ENCODE results near the gene AKR1C1.
"Not testable (repeated sequence)": the region's sequence is repeated elsewhere in the genome, so short reads cannot be mapped to it uniquely, and the experiment has no call there.

AKR1C1 gene

DNA sequence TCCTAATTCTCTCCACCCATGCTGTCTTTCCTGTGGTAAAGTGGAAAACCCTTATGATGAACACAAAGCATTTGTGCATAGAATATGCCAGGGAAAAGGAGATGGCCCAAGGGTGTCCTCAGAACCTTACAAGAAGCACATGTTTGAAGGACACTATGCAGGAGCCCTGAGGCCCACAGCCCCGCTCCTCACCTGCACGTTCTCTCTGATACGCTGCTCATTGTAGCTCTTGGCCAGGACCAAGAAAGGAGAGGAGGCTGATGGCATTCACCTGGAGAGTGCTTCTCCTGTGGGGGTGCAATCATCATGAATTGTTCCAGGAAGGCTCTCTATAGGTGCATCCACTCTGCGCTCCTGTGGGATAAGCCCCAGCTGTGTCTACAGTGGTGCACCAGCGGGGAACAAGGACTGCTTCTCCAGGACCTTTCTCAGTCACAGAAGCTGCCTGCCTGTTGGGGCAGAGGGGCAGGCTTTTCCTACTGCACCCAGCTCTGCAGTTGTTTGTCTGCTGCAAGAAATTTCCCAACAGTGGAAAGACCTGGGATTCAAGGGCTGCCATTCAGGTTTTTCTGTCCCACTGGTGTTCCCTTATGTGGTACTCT, 20.5 kb downstream of the AKR1C1 start:
- no peak for DNase-seq (ENCODE audit: low read depth in 2 of 2)

DNA sequence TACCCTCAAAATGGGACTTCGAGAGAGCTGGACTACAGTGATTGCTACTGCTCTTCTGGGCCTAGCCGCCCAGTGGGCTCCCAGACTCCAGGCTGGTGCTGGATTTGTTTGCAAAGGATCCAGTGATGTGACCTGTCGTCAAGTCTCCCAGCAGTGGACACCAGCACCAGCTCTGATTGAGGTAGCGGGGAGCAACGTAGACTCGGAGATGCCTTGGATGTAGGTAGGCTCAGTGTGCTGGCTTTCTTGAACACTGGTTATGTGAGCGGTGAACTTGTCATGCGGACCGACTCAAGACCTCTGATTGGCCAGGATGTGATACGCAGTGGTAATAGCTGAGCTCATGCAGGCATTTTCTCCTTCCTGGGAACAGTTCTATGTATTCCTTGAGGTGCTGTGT, 21.0 kb downstream of the AKR1C1 start:
- no peak for DNase-seq (ENCODE audit: low read depth in 2 of 2)

DNA sequence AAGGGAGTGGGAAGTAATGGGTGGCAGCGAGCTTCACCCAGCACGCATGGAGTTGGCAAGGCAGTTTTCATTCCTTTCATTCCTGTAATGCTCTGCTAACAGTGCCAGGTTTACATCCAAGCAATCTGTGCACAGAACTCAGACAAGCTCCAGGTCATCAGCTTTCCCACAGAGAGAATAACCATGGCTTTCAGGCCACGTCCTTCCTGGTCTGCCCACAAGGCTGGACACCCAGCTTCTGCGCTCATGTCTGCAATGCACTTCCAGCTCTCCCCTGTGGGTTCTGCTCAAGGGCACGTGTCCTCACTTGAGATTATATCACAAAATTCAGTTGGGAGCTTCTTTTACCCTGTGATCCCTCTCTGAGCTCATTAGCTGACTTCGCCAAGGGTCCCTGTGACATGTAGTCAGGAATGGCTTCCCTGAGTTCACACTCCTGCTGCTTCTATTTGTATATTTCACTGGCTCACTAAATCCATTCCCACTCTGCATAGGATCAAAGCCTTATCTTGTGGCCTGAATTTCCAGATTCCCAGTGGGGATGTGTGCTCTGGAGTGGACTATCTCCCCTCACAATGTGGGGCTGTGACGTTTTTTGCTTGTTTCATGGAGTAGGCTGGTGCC, 21.9 kb downstream of the AKR1C1 start:
- no peak for DNase-seq (ENCODE audit: low read depth in 2 of 2)

DNA sequence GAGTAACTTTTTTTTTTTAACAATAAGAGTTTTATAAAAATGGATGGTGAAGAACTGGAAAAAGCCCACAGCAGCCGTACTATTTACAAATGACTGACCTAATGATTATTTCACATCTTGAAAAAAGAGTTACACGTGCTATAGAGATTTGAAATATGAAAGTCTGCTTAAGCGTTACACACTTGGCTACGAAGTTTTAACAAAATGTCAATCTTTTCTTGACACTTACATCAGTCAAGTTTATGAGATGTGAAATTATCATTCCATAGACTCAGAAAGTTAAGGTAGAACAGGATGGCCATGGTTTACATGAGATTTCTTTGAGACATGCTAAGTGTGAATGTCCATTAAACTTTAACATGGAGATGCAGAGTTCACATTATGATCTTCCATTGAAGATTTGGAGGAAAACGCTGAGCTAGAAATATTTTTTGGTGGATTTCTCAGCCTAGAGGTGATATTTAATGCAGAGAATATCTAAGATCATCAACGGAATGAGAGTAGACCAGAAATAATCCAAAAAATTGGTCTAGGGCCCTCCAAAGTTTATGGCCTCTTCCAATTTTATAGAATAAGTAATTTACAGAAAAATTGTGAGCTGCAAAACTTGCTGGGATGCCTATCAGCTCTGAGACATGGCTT, 24.9 kb downstream of the AKR1C1 start:
- DNase-seq (ENCODE audit: low read depth in 2 of 2) = not testable (repeated sequence)

DNA sequence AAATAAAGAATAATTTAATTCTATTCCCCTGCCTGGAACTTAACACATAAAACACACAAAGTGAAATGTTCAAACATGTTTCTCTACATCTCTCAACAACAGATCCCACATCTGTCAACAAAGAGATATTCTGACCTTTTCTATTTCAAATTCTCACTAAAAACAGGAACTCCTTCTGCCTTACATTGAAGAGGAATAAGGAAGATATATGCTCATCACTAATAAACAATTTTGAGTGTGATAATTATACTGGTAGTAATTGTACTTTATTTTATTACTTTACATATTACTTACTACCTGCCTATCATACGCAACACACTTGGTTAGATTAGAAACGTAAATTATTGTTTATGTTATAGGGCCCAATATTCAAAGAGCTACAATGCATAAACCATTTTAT, 27.0 kb downstream of the AKR1C1 start:
- no peak for DNase-seq (ENCODE audit: low read depth in 2 of 2)

DNA sequence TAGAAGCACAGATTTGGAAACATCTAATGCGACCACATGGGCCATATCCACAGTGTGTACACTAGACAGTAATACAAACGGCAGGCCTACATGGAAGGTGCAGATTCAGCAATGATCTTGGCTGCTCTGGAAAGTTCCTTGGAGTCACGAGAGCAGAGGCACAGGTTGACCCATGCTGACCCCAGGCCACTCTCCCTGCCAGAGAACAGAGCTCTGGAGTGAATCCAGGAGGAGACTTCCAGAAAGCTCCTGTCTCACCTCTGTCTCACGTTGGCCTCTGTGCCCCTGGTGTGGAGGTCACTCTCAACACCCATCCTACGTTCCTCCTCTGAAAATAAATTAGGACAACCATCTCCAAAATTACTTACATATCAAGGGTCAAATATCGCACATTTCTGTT, 28.2 kb downstream of the AKR1C1 start:
- DNase-seq (ENCODE audit: low read depth in 2 of 2) = not testable (repeated sequence)

DNA sequence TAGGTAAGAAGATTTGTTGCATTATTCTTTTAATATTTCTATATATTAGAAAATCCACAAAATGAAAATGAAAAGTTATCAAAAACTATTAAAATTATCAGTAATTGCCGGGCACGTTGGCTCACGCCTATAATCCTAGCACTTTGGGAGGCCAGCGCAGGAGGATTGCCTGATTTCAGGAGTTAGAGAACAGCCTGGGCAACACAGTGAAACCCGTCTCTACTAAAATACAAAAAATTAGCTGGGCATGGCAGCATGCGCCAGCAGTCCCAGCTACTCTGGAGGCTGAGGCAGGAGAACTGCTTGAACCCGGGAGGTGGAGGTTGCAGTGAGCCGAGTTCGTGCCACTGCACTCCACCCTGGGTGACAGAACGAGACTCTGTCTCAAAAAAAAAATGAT, 29.3 kb downstream of the AKR1C1 start:
- DNase-seq (ENCODE audit: low read depth in 2 of 2) = not testable (repeated sequence)

DNA sequence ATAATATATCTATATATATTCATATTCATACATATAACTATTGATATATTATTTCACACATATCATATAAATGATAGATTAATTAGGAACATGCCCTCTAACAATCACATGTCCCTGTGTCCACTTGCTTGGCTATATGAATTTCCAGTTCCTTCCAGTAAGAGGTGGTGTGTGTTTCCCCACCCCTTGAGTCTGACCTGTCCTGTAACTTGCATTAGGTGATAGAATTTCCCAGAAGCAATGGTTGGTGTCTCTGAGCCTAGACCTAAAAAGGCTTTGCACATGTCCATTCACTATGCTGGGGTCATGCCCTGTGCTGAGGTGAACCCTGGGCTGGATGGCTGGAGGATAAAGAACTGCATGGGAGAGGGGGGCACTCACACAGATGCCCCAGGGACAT, 31.0 kb downstream of the AKR1C1 start:
- not testable (repeated sequence) for DNase-seq (ENCODE audit: low read depth in 2 of 2)

DNA sequence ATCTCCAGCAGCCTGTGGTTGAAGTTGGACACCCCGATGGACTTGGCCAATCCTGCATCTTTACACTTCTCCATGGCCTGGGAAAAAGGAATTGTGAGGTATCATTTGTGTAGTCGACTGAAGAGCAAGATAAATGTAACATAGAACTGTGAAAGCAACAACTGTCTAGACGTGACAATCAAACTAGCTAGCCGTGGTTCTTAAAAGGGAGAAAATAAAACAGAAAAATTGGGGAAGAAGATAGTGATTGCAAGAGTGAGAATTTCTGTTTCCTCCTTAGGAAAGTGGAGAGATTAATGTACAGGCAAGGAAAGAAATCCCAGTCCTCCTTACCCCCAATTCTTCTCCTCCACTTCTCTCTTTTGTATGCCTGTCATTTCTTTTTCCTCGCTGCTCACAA, 35.5 kb downstream of the AKR1C1 start:
- no peak for DNase-seq (ENCODE audit: low read depth in 2 of 2)

DNA sequence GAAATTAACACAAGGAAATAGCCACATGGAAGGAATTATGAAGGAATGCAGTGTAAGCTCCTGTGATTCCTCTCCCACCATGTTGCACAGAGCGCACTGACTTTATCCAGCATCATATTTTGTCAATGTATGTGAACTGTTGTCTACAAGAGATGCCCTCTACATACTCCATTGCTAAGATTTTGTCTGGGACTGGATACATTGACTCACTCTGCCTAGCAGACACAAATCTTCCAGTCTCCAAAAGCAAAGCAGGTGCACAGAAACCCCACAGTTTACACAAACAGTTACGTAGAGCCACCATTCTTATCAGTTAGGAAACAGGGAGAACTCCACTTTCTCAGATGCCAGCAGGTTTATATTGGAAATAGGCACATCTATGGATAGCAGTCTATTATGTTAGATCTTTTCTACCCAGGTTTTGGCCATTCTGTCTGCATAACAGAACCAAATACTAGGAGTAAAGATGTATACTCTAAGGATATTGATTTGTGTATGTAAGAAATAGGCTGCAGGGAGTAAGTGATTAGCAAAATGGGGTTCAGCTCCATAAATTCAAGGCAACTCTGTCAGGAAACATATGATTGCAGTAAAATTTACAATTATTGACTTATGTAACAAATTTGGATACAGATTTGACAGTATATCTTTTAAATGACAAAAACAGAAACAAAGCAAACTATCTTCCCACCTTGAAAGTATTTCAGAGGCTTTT, 39.0 kb downstream of the AKR1C1 start:
- no peak for DNase-seq (ENCODE audit: low read depth in 2 of 2)

DNA sequence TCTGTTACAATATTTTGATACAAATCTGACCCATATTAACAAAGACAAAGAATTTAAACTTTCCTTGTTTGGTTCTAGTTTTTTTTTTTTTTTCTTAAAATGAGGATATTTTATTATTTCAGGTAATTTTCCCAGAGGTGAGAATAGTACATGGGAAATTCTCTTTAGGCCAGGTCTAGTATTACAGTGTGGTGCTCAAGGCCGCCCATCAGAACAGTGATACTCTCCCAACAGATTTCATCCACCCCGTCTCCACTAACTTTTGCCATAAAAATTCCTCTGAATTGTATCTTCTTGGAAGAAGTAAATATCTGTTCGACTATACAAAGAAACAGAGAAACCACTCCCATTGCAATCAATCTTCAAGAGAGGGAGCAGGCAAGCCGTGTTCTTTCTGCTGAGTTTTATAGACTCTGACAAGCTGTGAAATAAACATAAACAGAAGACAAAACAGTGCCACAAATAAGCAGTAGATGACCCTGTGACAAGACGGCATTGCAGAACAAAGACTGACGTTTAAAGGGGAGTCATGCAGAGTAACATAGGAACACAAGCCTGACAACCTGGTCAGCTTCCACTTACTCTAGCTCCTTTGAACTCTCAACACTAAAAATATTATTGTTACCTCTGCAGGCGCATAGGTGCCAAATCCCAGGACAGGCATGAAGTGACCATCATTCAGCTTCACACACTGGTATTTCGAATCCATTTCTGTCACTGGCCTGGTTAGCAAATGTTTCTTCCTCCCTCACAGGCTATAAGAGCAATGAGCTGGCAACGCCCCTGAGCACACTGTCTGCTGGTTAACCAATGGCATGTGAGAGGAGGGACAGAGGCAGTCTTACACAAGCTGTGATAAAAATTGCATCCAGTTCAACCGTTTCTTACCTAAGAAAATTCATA, 40.2 kb downstream of the AKR1C1 start, which contains the start of gene AKR1C2:
Gene AKR1C2, minus strand, starts transcription at position 731 of the 903 bp plus-strand sequence. Its CDS starts 22 bp downstream, at position 709.
- DNase-seq (ENCODE audit: low read depth in 2 of 2) = not testable (repeated sequence)

DNA sequence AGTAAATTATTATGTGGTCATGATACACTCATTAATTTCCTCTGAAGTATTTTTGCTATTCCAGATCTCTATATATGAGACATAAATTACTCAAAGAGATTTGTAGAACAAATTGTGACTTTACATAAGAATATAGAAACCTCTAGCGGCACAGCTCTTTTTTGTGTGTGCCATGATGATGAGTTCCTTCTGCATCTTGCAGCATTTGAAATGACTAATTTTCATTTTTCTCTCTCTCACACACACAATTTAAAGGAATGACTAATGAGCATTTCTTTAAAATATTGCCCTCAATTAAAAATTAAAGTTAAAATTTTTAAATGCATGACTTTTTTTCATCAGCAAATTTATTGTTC, 40.8 kb downstream of the AKR1C1 start:
- DNase-seq (ENCODE audit: low read depth in 2 of 2) = not testable (repeated sequence)

DNA sequence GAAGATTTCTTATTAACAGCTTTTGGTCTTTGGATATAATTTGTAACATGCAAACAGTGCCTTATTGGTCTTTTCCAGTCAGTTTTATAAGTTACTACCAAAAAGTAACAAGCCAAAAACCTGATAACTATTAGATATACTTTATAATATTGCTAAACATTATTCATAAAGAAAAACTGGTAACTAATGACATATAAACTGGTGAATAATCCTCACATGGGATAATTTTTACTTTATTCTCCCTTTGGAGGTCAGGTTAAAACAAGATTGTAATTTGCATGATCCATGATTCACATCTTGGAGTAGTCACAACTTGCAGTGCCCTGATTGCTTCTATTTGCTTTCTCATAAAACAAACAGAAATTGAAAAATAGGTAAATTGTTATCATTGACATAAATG, 41.3 kb downstream of the AKR1C1 start:
- DNase-seq (ENCODE audit: low read depth in 2 of 2) = not testable (repeated sequence)

DNA sequence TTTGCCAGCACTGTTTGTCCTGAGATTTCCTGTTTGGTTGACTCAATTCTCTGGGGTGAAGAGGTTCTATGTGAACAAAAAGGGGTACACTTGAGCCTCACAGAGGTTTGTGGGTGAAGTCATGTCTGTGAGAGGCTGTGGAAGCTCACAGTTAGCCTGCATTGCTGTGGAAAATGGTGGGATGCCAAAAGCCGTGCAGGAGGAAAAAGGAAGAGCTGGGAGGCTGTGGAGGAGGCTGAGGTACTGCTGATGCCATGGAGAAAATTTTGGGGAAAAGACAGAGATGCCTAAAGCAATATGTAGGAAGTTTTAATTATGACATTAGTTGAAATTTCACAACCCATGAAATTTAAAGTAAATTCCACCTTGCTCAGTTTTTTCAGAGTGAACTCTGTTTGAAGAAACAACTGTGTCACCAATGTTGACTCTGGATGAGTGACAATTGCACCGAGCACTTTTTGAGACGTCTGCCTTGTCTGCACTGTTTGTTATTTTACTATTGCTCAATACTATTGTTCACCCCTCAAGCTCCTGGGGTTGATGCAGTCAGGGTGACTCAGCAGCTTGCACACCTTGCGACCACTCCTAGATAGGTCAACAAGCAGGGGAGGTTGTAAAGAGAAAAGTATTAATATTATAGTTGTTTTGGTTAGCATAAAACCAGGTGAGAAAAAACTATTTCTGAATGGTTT, 45.8 kb downstream of the AKR1C1 start:
- DNase-seq (ENCODE audit: low read depth in 2 of 2) = not testable (repeated sequence)

DNA sequence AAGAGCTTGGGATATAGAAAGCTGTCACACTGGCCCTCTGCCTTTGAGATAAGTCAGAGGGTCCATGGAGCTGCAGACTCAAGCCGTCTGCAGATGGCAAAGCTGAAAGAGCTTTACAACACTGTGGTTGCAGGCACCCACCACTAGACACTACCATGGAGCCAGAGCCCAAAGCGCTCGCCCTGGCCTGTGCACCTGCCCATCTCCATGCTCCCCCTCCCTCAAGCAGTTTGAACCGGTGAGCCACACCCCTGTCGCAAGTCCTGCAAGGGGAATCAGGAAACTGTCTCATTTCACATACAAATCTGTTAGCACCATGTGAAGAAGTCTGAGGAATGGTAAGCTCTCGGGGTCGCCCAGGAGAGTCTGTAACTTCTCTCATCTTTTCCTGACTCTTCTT, 46.8 kb downstream of the AKR1C1 start:
- DNase-seq (ENCODE audit: low read depth in 2 of 2) = not testable (repeated sequence)

DNA sequence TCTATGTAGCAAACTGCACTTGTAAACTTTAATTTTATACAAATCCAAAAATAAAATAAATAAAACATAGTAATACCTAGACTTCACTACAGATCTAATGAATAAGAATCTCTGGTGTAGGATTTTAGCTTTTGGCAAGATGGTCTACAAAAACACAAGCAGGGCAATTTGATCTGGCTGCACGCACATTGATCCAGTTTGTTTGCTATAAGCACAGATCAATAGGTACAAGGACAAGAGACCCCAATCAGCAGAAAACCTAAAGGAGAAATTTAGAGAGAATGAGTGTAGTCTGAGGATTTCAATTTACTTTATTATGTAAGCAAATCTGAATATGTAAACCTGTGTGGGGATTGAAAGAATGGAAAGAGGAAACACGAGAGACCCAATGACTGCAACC, 48.2 kb downstream of the AKR1C1 start:
- not testable (repeated sequence) for DNase-seq (ENCODE audit: low read depth in 2 of 2)

DNA sequence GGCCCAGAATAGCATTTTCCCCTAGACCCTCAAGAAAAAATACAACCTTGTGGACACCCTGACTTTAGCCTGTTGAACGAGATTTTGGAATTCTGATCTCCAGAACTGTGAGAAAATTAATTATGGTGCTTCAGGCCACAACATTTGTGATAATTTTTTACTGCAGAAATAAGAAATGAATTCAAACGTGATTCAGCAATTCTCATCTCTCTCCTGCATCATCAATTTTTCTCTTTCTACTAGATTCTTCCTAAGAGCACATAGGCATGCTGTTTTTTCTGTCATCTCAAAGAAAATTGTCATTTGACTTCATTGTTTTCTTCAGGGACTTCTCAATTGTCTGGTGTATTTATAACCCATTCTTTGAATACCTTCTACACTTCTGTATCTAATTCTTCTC, 49.4 kb downstream of the AKR1C1 start:
- DNase-seq (ENCODE audit: low read depth in 2 of 2) = no peak

DNA sequence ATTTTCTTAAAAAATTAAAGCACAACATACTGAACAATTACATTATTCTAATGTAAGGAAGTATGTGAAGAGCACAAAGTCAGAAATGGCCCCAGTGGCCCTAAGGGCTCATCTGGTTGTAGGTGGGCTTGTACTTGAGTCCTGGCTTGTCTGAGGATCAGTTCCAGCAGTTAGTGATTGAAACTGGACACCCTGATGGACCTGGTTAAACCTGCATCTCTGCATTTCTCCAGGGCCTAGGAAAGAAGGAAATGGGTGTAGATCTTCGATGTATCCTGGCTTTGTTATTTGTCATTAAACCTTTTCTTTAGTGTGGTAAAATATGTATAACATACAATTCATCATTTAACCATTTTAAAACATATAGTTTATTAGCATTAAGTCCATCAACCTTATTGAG, 50.2 kb downstream of the AKR1C1 start:
- no peak for DNase-seq (ENCODE audit: low read depth in 2 of 2)

DNA sequence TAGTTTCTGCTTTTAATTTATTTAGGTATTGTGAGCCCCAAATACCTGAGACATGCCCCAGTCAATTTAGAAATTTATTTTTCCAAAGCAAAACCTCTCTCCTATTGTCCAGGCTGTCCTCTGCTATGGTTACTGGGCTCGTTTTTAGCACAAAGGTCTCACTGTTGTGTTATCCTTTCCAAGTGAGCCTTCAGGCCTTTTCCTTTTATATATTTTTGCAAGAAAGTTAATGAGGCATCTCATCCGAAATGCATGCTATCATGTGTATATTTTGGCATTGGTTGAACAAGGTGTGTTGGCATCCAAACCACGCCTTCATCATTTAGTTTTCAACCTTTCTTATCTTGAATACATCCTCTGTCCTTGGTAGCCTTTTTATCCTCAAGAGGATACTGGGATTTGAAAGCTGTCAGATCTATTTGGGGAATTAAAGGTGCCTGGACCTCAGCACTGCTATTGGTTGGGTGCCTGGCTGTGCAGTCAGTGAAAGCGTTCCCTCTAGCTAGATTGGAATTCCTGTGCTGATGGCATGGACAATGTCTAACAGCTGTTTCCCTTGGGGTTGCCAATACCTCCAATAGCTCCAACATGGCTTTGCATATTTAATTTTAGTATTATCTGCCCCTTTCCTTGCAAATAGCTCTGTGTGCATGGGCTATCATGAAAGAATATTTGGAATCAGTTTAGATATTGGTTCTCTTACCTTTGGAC, 51.1 kb downstream of the AKR1C1 start:
- DNase-seq (ENCODE audit: low read depth in 2 of 2) = not testable (repeated sequence)

DNA sequence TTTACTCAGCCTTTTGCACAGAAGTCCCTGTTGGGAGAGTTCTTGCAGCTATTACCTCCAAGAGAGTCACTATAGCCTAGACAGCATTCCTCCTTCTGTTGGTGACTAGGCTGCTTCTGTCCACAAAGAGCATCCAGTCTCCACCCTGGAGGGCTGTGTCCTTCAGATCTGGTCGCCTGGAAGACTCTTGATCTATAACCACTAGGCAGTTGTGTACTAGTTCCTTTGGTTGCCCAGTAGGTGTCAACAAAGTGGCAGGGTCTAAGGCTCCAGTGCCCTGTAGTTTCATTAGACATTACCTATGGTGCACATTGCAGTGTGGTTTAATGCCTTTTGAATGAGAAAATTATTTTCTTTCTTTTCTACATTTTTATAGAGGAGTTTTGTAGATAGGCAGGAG, 51.7 kb downstream of the AKR1C1 start:
- DNase-seq (ENCODE audit: low read depth in 2 of 2) = no peak
